Measurements from ENCODE around the gene AMIGO3.
"Not testable (repeated sequence)": the region's sequence is repeated elsewhere in the genome, so short reads cannot be mapped to it uniquely, and the experiment has no call there.

Gene AMIGO3

DNA sequence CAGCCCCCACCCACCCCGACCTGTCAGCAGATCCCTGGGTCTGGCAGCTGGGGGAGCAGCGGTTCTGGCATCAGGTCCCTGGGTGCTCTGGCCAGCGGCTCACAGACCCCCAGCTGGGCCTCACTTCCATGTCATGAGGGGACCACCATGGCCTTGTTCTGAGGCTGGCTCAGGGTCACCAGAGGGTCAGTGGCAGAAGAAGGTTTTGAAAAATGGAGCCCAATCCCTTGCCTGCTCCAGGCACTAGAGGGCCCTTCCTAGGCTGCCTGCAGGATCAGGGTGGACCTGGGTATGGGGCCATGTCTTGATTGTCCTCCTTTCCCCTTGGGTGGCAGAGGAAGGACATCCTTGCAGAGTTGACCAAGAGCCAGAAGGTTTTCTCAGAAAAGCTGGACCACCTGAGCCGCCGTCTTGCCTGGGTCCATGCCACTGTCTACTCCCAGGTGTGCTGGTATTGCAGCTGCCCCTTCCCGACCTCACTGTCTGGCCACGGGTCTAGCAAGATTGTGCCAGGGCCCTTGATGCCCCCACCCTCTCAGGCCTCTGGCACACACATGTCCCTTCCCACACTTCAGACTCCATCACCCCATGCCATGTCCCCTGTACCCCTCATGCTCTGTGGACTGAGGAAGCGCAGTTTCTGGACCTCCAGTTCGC, 12.9 kb downstream of the AMIGO3 start:
- DNase-seq: no peak

DNA sequence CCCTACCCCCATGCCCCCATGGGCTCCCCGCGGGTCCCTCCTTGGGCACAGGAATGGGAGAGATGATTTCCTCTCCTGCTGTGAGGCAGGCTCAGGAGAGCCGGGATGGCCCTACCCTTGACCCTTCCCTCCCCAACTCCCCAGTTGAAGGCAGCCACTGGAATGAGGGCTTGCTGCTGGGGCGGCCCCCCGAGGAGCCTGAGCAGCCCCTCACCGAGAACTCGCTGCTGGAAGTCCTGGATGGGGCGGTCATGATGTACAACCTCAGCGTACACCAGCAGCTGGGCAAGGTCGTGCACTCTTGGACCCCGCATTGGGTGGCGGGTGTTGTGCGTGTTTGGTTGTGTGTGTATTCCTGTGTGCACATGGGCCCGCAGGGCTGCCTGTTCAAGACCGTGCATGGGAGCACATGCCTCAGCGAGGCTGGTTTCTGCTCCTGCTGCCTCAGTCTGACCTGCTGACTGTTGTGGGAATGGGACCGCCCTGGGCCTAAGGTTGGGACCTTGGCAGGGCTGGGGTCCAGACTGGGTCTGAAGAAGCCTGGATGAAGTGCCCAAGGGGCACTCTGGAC, 14.0 kb downstream of the AMIGO3 start:
- no peak for DNase-seq

DNA sequence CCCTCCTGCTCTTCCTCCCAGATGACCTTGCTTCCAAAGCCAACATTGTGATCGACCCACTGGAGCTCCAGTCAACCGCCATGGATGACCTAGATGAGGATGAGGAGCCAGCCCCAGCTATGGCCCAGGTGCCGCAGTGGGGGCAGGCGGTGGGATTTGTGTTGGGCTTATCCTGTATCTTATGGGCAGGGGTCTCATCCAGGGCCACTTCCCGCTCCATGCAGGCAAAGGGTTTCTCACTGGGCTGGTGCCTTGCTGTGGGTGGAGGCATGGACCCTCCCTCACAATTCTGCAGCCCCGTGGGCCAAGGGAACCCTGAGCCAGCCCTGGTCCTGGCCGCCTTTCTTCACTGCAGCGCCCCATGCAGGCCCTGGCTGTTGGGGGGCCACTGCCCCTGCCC, 14.9 kb downstream of the AMIGO3 start:
- DNase-seq: no peak

GRCh38 chr3:49703956-49704355, 15.5 kb downstream of the AMIGO3 start:
- no peak for DNase-seq

GRCh38 chr3:49703443-49703927, 16.0 kb downstream of the AMIGO3 start:
- peak; percentile 74 to 77 for DNase-seq

- no peak for DNase-seq
Measured at GRCh38 chr3:49702672-49703071, 16.8 kb downstream of the AMIGO3 start.

DNA sequence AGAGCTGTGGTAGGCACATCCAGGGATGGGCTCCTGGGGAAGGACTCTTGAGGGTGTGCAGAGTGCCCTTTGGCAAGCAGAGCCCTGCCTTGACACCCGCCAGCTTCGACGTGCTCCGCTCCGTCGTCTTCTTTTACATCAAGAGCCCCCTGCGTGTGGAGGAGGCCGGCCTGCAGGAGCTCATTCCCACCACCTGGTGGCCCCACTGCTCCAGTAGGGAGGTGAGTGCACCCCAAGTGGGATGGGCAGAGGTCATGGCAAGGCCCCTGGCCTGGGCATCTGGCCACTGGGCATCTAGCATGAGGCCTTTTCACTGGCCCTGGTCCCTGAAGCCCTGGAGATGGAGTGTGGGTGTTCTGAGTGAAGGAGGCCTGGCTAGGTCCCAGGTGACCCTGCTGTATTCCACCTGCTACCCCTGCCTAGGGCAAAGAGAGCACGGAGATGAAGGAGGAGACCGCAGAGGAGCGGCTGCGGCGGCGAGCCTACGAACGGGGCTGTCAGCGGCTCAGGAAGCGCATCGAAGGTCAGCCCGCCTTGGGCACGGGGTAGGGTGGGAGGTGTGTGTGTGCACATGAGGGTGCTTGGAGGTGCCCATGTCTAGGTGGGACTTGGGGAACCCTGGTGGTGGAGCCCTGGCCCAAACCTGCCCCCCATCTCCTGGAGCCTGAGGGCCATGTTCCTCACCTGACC, 18.0 kb downstream of the AMIGO3 start:
- DNase-seq: no peak

DNA sequence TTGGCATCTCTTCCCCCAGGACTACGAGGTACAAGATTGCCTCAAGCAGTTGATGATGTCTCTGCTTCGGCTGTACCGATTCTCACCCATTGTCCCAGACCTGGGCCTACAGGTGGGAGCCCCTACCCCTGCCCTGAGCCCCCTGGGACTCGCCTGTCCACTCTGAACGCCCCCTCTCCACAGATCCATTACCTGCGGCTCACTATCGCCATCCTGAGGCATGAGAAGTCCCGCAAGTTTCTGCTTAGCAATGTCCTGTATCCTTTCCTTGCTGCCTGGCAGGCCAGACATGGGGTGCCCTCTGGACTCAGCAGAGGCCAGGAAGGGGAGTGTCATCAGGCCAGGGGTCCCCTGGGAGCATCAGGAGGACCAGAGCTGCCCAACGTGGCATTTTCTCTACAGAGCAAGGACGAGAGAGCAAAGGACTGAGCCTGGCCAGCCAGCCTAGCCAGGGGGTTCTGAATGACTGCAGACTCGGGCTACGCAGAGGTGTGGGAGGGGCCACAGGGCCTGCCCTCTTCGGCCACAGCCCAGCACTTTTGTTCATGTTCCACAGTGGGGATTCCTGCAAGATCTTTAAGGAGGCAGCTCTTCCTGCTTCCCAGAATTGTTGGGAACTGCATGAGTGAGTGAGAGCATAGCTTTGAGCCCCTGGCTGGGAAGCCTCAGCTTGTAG, 18.9 kb downstream of the AMIGO3 start:
- DNase-seq: no peak

- DNase-seq: no peak
Measured at GRCh38 chr3:49700014-49700413, 19.5 kb downstream of the AMIGO3 start.

DNA sequence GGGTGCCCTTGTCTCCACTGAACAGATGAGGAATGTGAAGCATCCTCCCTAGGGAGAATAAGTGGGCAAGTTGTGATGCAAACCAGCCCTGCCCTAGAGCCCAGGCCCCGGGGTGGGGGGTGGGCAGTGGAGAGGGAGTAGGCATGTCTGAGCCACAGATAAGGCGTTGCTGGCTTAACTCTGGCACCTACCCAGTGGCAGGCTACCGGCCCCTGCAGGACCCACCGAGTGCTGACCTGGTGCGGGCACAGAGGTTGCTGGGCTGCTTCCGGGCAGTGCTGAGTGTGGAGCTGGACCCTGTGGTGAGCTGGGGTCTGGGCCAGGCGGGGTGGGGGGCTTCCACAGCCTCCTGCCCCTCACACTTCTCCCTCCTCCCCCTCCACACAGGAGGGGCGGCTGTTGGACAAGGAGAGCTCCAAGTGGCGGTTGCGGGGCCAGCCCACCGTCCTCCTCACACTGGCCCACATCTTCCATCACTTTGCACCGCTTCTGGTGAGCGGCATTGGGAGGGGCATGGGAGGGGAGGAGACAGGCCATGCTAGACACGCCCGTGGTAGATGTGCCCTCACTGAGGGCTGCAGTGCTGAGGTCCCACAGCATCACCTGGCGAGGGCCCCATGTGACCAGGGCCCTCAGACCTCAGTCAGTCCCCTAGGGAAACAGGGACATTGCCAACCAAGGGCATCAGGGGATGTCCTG, 20.1 kb downstream of the AMIGO3 start:
- DNase-seq: no peak

- not testable (repeated sequence) for DNase-seq
Measured at GRCh38 chr3:49695350-49696015, 24.0 kb downstream of the AMIGO3 start.

DNA sequence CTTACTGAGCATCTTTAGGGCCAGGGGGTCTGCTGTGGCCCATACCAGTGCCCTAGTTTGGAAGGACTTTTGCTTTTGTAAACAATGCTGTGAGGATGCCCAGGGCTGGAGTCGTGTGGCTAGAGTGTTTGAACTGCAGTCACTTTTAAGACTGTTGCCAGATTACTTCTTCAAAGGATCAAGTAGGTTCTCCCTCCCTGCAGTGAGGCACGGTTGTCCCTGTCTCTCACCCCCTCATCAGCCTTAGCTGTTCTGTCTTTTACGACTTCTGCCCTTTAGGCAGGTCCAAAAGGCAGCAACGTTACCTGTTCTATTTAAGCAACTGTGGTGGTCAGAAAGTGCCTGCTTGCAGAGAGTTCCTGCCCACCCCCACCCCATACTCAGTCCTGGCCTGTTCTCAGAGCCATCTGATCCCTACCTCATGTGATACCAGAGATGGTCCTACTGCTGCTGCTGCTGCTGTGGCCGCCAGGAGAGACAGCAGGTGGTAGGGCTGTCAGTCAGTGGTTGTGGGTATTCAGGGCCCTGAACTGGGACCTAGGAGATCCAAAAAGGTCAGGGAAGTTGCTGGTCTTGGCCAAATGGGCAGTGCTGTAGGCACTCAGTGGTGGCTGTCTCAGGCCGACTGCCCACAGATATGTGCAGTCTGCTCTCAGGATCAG, 24.9 kb downstream of the AMIGO3 start:
- not testable (repeated sequence) for DNase-seq

- DNase-seq: not testable (repeated sequence)
Measured at GRCh38 chr3:49691481-49691880, 28.0 kb downstream of the AMIGO3 start.

- DNase-seq: not testable (repeated sequence)
Measured at GRCh38 chr3:49690856-49691255, 28.6 kb downstream of the AMIGO3 start.

DNA sequence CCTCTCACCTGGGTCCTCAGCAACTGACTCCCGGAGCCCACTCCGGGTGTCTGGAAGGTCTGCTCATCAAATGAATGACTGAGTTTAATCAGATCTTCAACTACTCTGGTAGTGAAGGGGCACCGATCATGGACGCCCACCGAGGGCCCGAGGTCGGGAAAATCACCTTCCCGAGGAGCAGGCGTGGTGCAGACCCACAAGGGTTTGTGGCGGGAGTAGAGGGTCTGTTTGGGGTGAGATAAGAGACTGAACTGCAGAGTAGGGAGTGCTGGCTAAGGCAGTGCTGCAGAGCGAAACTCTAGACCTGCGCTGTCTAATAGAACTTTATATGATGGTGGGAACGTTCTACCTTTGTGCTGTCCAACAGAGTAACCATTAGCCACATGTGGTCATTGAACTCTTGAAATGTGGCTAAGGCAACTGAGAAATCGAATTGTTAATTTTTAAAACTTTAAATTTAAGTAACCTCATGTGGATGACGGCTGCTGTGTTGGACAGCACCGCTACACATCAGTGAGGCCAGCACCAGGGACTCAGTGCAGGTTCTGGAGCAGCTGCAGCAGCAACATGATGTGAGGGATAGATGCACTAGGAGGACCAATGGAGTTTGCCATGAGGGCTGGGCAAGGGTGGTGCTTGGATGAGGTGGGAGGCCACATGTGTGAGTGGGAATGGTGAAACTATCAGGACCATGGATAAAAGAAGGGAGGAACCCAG, 29.4 kb downstream of the AMIGO3 start:
- DNase-seq: not testable (repeated sequence)

- peak; percentile 91 to 94 for DNase-seq
Measured at GRCh38 chr3:49689046-49689907, 30.2 kb downstream of the AMIGO3 start, which contains the start of the genes MST1 and RNF123. MST1 (minus strand) TSS chr3:49689474; CDS start chr3:49688691, 783 bp downstream. RNF123 (plus strand) TSS chr3:49689557; CDS start chr3:49691166, 1,609 bp downstream.

GRCh38 chr3:49688338-49689045, 31.0 kb downstream of the AMIGO3 start:
- not testable (repeated sequence) for DNase-seq

GRCh38 chr3:49687424-49687795, 32.1 kb downstream of the AMIGO3 start:
- not testable (repeated sequence) for DNase-seq

All from CD4-positive, alpha-beta T cell treated with Interleukin-1 beta for 1 hour (primary cell).